ENCODE measurements around the gene SPNS2. TPM values are rescaled to one million over a fixed set of nuclear protein-coding genes. Genes with fewer than 3 reads are reported as not detected.
"Not testable (repeated sequence)": the region's sequence is repeated elsewhere in the genome, so short reads cannot be mapped to it uniquely, and the experiment has no call there.

Gene SPNS2
- total RNA-seq, 1 donor from 2014 or later = 10.4 TPM

DNA sequence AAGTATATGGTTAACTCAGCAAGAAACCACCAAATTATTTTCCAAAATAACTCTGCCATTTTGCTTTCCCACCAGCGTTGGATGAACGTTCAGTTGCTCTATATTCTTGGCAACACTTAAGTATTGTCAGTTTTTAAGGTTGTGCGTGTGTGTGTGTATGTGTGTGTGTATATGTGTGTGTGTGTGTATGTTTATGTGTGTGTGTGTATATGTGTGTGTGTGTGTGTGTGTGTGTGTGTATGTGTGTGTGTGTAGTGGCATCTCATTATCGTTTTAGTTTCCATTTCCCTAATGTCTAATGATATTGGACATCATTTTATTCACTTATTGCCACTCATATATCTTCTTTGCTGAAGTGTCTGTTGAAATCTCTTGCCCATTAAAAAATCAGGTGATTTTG, 74.4 kb downstream of the SPNS2 start:
- ATAC-seq (ENCODE audit: poor library complexity) (no peak), DNase-seq (no peak)
- intact Hi-C loops (cut with DNase I) = no loop called here

GRCh38 chr17:4573669-4574068, 75.0 kb downstream of the SPNS2 start:
- peak; percentile 76 for DNase-seq
- intact Hi-C loops (cut with DNase I) = no loop called here
- peak; percentile 92 for ATAC-seq (ENCODE audit: poor library complexity)

- intact Hi-C loops (cut with DNase I) = no loop called here
- ATAC-seq (ENCODE audit: poor library complexity) = no peak
- no peak for DNase-seq
Measured at GRCh38 chr17:4574448-4575045, 75.9 kb downstream of the SPNS2 start.

- DNase-seq (peak; percentile 10), ATAC-seq (ENCODE audit: poor library complexity) (no peak)
- intact Hi-C loops (cut with DNase I) = no loop called here
Measured at GRCh38 chr17:4576161-4576558, 77.5 kb downstream of the SPNS2 start.

DNA sequence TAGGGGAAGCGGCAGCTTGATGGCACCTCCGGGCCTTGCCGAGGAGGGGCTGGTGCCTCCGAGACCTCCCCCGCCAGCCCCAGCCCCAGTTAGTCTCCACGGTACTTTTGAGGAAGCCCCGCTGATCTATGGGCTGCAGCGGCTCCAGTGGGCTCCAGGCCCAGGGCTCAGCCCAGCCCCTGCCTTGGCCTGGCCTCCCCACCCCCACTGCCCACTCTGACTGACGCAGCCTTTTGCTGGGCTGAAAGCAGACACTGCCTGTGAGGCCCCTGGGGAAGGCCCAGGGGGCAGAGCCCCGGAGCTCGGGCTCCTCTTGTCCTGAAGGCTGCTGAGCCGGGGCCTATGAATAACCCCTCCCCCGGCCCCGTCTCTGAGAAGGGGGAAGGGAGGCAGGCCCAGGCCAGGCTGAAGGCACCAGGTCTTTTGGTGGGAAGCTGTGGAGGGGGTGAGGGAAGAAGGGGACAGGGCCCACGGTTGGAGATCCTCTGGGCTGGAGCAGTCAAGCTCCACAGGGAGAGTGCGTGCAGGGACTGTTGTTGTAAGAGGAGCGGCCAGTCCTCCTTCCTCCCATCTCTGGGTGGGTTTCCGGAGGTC, 78.1 kb downstream of the SPNS2 start:
- ATAC-seq (ENCODE audit: poor library complexity) (no peak), DNase-seq (peak; percentile 32)
- intact Hi-C loops (cut with DNase I) = no loop called here

GRCh38 chr17:4577386-4577993, 78.8 kb downstream of the SPNS2 start:
- DNase-seq = no peak

DNA sequence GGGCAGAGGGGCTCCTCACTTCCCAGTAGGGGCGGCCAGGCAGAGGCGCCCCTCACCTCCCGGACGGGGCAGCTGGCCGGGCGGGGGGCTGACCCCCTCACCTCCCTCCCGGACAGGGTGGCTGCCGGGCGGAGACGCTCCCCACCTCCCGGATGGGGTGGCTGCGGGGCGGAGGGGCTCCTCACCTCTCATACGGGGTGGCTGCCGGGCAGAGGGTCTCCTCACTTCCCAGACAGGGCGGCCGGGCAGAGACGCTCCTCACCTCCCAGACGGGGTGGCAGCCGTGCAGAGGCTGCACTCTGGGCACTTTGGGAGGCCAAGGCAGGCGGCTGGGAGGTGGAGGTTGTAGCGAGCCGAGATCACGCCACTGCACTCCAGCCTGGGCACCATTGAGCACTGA, 79.7 kb downstream of the SPNS2 start:
- DNase-seq; intact Hi-C loops (cut with DNase I); ATAC-seq (ENCODE audit: poor library complexity): not testable (repeated sequence)

More at GRCh38 chr17:4577386-4577993, 78.8 kb downstream of the SPNS2 start:
- intact Hi-C loops (cut with DNase I) = no loop called here
- no peak for ATAC-seq (ENCODE audit: poor library complexity)

DNA sequence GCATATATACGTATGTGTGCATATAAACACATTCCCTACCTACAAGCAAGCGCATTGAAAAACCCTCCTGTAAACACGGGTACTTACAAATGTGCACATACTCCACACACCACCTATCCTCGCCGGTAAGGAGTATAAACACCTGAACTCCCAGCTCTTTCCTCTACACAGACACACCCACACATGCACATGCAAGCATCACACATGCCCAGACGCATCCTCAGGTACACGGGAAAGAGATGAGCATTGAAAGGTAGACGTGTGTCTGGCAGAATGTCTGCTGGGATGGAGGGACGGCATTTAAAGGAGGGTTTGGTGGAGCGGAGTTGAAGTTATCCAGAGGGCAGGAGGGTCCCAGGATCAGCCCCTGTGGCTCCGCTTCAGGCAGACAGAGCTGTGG, 81.0 kb downstream of the SPNS2 start:
- ATAC-seq (ENCODE audit: poor library complexity) = no peak
- no peak for DNase-seq
- intact Hi-C loops (cut with DNase I) = no loop called here

- no peak for ATAC-seq (ENCODE audit: poor library complexity)
- no peak for DNase-seq
- intact Hi-C loops (cut with DNase I) = no loop called here
Measured at GRCh38 chr17:4580291-4580690, 81.6 kb downstream of the SPNS2 start.

- no peak for DNase-seq
- intact Hi-C loops (cut with DNase I) = no loop called here
- ATAC-seq (ENCODE audit: poor library complexity) = no peak
Measured at GRCh38 chr17:4582101-4582501, 83.4 kb downstream of the SPNS2 start.

GRCh38 chr17:4582691-4583090, 84.0 kb downstream of the SPNS2 start:
- intact Hi-C loops (cut with DNase I) = no loop called here
- ATAC-seq (ENCODE audit: poor library complexity) (no peak), DNase-seq (no peak)

- intact Hi-C loops (cut with DNase I) = no loop called here
- no peak for ATAC-seq (ENCODE audit: poor library complexity)
- no peak for DNase-seq
Measured at GRCh38 chr17:4583206-4583605, 84.5 kb downstream of the SPNS2 start.

DNA sequence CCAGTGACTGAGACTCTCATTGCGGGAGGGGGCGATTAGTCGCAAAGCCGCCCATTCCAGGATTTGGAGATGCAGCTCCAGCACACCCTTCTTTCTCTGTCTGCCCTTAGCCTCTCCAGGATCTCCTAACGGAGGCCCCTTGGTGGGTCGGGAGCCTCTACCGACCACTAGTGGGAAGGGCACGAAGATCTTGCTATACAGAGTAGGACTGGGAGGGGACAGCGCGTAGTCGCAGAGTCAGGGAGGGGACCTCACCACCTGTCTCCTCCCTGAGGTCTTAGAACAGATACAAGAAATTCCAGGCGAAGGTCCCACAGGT, 85.1 kb downstream of the SPNS2 start:
- ATAC-seq (ENCODE audit: poor library complexity) = peak; percentile 71
- intact Hi-C loops (cut with DNase I) = no loop called here
- DNase-seq = no peak

- DNase-seq (peak; percentile 82), ATAC-seq (ENCODE audit: poor library complexity) (peak; percentile 87)
- intact Hi-C loops (cut with DNase I) = no loop called here
Measured at GRCh38 chr17:4584101-4584916, 85.6 kb downstream of the SPNS2 start, which contains the start of gene SMTNL2. Gene SMTNL2, plus strand, starts transcription at chr17:4584529. Its CDS starts 77 bp downstream, at chr17:4584606.

DNA sequence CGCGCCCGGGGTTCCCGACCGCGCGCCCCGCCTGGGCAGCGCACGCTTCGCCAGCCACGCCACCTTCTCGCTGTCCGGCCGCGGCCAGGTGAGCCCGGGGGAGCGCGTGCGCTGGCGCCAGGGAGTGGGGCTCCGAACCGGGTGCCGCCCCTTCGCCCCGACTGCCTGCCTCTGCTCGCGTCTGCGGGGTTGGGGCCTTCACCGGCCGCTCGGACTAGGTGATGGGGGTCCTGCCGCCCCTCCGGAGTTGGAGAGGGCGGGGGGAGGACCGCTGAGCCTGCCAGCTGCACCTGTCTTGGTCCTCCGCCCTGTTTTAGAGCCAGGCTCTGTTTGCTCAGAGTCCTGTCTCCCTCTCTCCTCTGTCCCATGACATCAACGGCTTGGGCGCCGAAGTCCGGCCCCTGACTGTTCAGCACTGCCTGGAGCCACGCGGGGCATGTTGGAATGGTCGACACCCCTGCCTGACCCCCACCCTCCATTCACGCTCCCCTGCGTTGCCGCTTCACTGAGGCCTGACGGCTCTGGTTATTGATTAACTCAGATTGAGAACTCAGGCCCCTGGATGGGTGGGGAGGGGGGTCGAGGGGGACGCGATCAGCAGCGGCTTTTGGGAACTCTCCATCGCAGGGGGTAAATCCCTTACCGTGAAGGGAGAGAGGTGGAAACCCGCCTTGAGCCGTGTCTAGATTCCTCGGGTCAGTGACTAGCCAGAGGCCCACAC, 86.4 kb downstream of the SPNS2 start:
- ATAC-seq (ENCODE audit: poor library complexity) (no peak), DNase-seq (no peak)
- intact Hi-C loops (cut with DNase I) = no loop called here

GRCh38 chr17:4585638-4585994, 86.9 kb downstream of the SPNS2 start:
- no peak for DNase-seq
- ATAC-seq (ENCODE audit: poor library complexity) = no peak
- intact Hi-C loops (cut with DNase I) = no loop called here

- DNase-seq (no peak), ATAC-seq (ENCODE audit: poor library complexity) (no peak)
- intact Hi-C loops (cut with DNase I) = no loop called here
Measured at GRCh38 chr17:4586043-4586442, 87.4 kb downstream of the SPNS2 start.

DNA sequence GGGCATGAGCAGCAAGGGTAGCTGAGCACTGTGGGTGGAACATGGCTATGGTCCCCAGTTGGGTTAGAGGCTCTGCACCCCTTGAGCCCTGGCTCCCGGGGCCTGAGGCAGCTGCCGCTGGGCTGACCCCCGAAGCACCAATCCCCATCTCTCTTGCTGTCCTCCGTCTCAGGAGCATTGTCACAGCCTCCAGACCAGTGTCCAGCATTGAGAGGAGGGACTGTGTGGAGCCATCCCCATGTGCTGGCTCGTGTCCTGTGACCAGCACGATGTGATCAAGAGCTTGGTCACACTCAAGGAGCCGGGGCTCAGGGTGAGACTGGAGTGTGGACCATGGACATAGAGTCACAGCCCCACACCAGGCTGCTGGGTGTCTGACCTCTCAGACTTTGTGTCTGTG, 88.5 kb downstream of the SPNS2 start:
- intact Hi-C loops (cut with DNase I) = no loop called here
- DNase-seq = no peak
- no peak for ATAC-seq (ENCODE audit: poor library complexity)

- ATAC-seq (ENCODE audit: poor library complexity) = peak; percentile 50
- peak; percentile 69 for DNase-seq
- intact Hi-C loops (cut with DNase I) = no loop called here
Measured at GRCh38 chr17:4587803-4588202, 89.1 kb downstream of the SPNS2 start.

All from Right ventricle myocardium superior (tissue), 1 donor.